GM12874 (cell line): ENCODE measurements around the gene SMYD3.

Experiments
- TF ChIP-seq, protein P1 (sequence below): IDR thresholded peaks from 2 replicates; pipeline ENCODE4 v1.5.1; 2011; ENCODE audit warnings: low read depth, mild to moderate bottlenecking, control low read depth, low read length, moderate library complexity; ENCODE audit not compliant: insufficient read depth

Gene SMYD3

DNA sequence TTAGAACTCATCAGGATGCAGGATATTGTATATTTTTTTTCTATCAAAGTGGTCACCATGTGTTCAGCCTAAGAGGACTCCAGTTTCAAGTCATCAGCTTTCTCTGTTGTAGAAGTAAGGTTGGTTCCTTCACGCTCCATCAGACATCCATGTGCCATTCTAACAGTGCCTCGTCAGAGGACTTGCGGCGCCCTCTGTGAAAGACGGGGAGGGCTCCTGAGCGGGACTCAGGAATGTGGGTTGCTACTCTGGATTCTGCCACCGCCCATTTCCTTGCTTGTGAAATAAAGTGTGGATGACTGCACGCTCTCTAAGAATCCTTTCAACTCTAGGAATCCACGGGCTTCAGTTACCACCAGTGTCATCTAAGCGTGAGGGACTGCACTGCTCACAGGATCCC is 758.8 kb downstream of the SMYD3 start:
- TF ChIP-seq, protein P1, sequence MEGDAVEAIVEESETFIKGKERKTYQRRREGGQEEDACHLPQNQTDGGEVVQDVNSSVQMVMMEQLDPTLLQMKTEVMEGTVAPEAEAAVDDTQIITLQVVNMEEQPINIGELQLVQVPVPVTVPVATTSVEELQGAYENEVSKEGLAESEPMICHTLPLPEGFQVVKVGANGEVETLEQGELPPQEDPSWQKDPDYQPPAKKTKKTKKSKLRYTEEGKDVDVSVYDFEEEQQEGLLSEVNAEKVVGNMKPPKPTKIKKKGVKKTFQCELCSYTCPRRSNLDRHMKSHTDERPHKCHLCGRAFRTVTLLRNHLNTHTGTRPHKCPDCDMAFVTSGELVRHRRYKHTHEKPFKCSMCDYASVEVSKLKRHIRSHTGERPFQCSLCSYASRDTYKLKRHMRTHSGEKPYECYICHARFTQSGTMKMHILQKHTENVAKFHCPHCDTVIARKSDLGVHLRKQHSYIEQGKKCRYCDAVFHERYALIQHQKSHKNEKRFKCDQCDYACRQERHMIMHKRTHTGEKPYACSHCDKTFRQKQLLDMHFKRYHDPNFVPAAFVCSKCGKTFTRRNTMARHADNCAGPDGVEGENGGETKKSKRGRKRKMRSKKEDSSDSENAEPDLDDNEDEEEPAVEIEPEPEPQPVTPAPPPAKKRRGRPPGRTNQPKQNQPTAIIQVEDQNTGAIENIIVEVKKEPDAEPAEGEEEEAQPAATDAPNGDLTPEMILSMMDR: no peak

DNA sequence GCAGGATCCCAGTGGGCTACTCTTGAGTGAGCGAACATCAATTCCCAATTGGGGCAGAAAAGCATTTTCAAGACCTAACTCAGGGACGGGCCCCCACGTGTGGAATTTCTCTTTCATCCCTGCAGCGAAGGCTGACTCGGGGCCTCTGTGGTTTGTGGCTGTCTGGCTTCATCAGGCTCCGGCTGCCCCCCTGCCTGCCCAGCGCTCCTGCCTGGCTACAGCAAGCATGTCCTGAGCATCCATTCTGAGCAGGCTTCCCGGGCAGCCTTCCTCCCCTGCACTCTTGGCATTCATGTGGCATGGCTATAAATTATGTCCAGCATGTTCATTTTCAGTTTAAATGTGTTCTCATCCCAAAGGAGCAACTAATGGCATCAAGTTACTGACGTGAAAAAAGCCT is 764.2 kb downstream of the SMYD3 start:
- TF ChIP-seq, protein P1: no peak

DNA sequence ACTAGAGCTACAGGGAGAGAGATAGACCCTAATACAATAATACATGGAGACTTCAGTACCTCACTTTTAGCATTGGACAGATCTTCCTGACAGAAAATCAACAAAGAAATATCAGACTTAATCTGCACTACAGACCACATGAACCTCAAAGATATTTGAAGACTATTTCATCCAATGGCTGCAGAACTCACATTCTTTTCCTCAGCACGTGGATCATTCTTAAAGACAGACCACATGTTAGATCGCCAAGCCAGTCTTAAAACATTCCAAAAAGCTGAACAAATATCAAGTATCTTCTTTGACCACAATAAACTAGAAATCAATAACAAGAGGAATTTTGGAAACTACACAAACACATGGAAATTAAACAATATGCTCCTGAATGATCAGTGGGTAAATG is 776.3 kb downstream of the SMYD3 start:
- TF ChIP-seq, protein P1: no peak

DNA sequence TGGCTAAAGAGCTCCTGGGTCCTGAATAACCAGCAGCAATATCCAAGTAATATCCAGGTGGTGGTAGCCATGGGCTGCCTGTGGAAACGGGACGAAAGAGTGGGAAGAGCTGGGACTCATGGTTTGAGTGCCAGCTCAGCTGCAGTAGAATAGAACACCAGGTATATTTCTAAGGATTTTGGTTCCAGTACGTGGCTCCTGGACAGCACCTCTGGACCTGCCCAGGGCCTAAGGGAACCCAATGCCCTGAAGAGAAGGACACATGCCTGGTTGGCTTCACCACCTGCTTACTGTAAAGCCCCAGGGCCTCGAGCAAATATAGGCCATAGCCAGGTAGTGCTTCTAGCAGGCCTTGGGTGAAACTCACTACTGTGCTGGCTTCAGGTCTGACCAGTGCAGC is 785.6 kb downstream of the SMYD3 start:
- TF ChIP-seq, protein P1: no peak

DNA sequence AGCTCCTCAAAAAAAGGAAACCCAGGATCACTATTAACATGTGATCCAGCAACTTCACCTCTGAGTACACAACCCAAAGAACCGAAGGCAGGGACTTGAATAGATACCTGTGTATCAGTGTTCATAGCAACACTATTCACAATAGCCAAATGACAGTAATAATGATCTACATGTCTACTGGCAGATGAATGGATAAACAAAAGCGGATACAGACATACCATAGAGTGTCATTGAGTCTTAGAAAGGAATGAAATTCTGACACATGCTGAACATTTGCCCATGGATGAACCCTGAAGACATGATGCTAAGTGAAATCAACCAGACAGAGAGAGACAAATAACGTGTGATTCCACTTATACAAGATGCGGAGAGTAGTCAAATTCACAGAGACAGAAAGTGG is 788.1 kb downstream of the SMYD3 start:
- TF ChIP-seq, protein P1: no peak

DNA sequence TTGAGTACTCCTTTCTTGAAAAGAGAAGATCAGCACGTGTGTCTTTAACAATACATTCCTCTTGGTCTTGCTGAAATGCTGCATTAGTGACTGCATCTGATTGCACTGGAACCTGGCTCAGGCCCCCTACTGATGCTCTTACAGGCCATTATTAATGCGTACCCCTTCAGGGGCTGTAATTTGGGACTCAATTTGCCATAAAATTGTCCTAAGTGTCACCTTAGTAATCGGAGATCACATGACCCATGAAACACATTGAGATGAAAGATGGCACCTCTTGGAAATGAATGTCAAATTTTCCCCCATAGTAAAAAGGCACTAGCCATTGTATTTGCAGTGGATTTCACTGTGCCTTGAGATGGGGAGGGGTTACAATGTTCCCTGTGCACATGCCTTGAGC is 789.0 kb downstream of the SMYD3 start:
- TF ChIP-seq, protein P1: no peak

DNA sequence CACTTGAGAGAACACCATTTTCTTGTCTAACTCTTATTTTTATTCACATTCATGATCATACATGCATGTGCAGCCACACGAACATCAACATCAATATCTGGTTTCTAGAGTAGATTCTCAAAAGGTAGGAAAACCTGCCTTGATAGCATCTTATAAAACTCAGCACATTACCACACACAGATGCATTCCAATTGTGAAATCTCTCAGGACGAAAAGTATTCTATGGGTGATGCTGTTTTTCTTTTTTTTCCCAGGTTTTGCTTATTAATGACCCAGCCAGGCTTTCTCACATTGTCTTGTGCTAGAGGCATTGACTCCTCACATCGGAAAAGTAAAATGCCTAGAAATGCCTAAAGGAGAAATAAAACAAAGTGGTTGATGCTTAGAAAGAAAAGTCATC is 789.5 kb downstream of the SMYD3 start:
- TF ChIP-seq, protein P1: no peak

DNA sequence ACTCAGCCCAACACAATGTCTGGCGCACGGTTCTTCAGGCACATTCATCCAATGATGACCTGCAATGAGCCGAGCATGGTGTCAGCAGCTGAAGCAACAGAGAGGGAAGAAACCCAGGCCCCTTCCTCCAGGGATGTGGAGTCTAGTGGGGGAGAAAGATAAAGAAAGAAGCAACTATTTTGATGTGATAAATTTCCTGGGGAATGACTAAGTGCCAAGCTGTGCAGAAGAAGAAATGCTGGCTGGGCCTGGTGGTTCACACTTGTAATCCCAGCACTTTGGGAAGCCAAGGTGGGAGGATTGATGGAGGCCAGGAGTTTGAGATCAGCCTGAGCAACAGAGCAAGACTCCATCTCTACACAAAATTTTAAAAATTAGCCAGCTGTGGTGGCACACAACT is 790.5 kb downstream of the SMYD3 start:
- TF ChIP-seq, protein P1: no peak
